SU-DHL-6 (cell line): ENCODE results near the gene ATP5IF1.

Source experiments
- CTCF ChIP-seq: fragments of 200-600 bp; sonication (generic); IDR thresholded peaks from one replicate; pipeline ENCODE4 v1.5.1; 2017; ENCODE audit warnings: antibody characterized with exemption, mild to moderate bottlenecking, low read length, moderate library complexity; ENCODE audit not compliant: insufficient read depth, poor library complexity, severe bottlenecking
- EZH2phosphoT487 ChIP-seq: fragments of 200-600 bp; sonication (generic), shearing (Covaris generic); conservative IDR thresholded peaks from 2 replicates; pipeline ENCODE4 v1.6.1; 2018; ENCODE audit warnings: mild to moderate bottlenecking, antibody characterized with exemption, low read length, moderate library complexity, mixed read lengths

GRCh38 chr1:28267633-28268032 is 31.7 kb downstream of the ATP5IF1 start:
- TF ChIP-seq CTCF (no peak), EZH2phosphoT487 (no peak)
